ENCODE data around the gene MEA1. TPM values are rescaled to one million over a fixed set of nuclear protein-coding genes. Genes with fewer than 3 reads are reported as not detected.
A peak's percentile ranks its signal among the peaks of the same experiment; 100 is the strongest.

The MEA1 gene
- total and polyA plus RNA-seq, 2 experiments from 2014 or later = 70.5 to 205 TPM

- no peaks in the 10 kb centered on the region for H3K9me3 Mint-ChIP-seq
- H3K27me3 Mint-ChIP-seq (ENCODE audit: insufficient read depth, low read depth, poor library complexity) = peaks cover 22% of the 10 kb centered on the region
- Histone ChIP-seq H3K27ac (ENCODE audit: low read depth) (no peak overlapping the region), H4K20me1 (replicated peaks; ENCODE audit: insufficient read depth) (peaks cover 15% of the 10 kb centered on the region), H3K4me2 (no peak overlapping the region), H3K27me3 (ENCODE audit: insufficient read depth) (no peaks in the 10 kb centered on the region), H3K36me3 (ENCODE audit: insufficient read depth) (peaks cover 16% of the 10 kb centered on the region; the same call in 1 of the 2 replicates), H3K9me2 (ENCODE audit: insufficient read depth) (no peaks in the 10 kb centered on the region), H3K4me3 (no peak overlapping the region), H2AFZ (no peak overlapping the region), H3F3A (replicated peaks; ENCODE audit: low read depth) (peaks cover 22% of the 10 kb centered on the region; the same call in 1 of the 2 replicates), H3K4me1 (ENCODE audit: insufficient read depth) (peaks cover 23% of the 10 kb centered on the region), H3K79me2 (replicated peaks; ENCODE audit: insufficient read depth) (peaks cover 45% of the 10 kb centered on the region)
- H3K27ac Mint-ChIP-seq = peak overlapping the region; percentile 61
- TF ChIP-seq, protein P1, sequence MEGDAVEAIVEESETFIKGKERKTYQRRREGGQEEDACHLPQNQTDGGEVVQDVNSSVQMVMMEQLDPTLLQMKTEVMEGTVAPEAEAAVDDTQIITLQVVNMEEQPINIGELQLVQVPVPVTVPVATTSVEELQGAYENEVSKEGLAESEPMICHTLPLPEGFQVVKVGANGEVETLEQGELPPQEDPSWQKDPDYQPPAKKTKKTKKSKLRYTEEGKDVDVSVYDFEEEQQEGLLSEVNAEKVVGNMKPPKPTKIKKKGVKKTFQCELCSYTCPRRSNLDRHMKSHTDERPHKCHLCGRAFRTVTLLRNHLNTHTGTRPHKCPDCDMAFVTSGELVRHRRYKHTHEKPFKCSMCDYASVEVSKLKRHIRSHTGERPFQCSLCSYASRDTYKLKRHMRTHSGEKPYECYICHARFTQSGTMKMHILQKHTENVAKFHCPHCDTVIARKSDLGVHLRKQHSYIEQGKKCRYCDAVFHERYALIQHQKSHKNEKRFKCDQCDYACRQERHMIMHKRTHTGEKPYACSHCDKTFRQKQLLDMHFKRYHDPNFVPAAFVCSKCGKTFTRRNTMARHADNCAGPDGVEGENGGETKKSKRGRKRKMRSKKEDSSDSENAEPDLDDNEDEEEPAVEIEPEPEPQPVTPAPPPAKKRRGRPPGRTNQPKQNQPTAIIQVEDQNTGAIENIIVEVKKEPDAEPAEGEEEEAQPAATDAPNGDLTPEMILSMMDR (conservative IDR thresholded peaks at IDR 0.05; ENCODE audit: low read depth in 2 of 2) = no peak
- TF ChIP-seq ZNF114 (CRISPR knock-in tag; IDR thresholded peaks at IDR 0.05) (no peak), ETS1 (IDR thresholded peaks at IDR 0.05) (no peak), EZH2 (IDR thresholded peaks at IDR 0.05; ENCODE audit: low read depth, unreplicated experiment) (no peak), CREB1 (CRISPR knock-in tag; IDR thresholded peaks at IDR 0.05; ENCODE audit: low read depth) (no peak), ZNF331 (CRISPR knock-in tag; IDR thresholded peaks at IDR 0.05; ENCODE audit: low read depth) (no peak), EZH2phosphoT487 (IDR thresholded peaks at IDR 0.05; ENCODE audit: unreplicated experiment) (no peak), POLR2AphosphoS5 (IDR thresholded peaks at IDR 0.05; ENCODE audit: low read depth) (no peak), NANOG (IDR thresholded peaks at IDR 0.05; ENCODE audit: borderline replicate concordance) (no peak), STAT1 (IDR thresholded peaks at IDR 0.05; ENCODE audit: unreplicated experiment) (no peak)
- ATAC-seq (no peak), DNase-seq (ENCODE audit: low spot score) (no peak)
- peak overlapping the region; percentile 53 for H3K4me3 Mint-ChIP-seq
- peaks cover 59% of the 10 kb centered on the region for H3K36me3 Mint-ChIP-seq (ENCODE audit: low read depth)
- peaks cover 39% of the 10 kb centered on the region for H3K4me1 Mint-ChIP-seq
Observed at GRCh38 chr6:43016176-43016942, 2.6 kb upstream of the MEA1 start.

DNA sequence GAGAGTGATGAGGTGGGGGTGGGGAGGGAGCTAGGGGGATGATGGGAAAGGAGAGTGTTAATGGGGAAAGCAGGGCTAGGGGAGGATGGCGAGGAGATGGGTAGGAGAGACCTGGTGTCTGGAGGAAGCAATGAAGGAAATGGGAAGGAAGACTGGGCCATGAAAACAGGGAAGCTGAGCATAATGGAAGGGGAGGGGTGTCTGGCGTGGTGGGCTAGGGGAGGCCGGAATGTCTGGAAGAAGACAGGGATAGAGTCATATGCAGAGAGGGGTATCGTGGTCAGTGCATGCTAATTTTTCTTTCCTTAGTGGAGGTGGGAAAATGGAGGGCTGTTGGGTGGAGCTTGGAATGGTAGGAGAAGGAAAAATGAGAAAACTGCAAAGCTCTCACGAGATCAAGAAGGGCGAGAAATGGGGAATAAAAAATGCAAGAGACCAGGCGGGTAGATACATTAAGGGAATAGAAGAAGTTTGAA is 726 bp upstream of the MEA1 start:
- peak overlapping the region; percentile 57 for H3K27ac ChIP-seq (ENCODE audit: low read depth)
- Mint-ChIP-seq H3K27ac (peak overlapping the region; percentile 93), H3K36me3 (ENCODE audit: low read depth) (peaks cover 67% of the 10 kb centered on the region), H3K9me3 (no peaks in the 10 kb centered on the region), H3K27me3 (ENCODE audit: insufficient read depth, low read depth, poor library complexity) (peaks cover 23% of the 10 kb centered on the region), H3K4me3 (peak overlapping the region; percentile 92), H3K4me1 (peaks cover 30% of the 10 kb centered on the region)
- peaks cover 13% of the 10 kb centered on the region; the same call in 1 of the 2 replicates for H3K36me3 ChIP-seq (ENCODE audit: insufficient read depth)
- DNase-seq (ENCODE audit: low spot score) (no peak), ATAC-seq (no peak)
- no peaks in the 10 kb centered on the region for H3K9me2 ChIP-seq (ENCODE audit: insufficient read depth)
- TF ChIP-seq EZH2 (IDR thresholded peaks at IDR 0.05; ENCODE audit: low read depth, unreplicated experiment) (no peak), POLR2AphosphoS5 (IDR thresholded peaks at IDR 0.05; ENCODE audit: low read depth) (no peak; the same call in 1 of the 2 replicates), CREB1 (CRISPR knock-in tag; IDR thresholded peaks at IDR 0.05; ENCODE audit: low read depth) (no peak), STAT1 (IDR thresholded peaks at IDR 0.05; ENCODE audit: unreplicated experiment) (no peak)
- TF ChIP-seq, protein P2, sequence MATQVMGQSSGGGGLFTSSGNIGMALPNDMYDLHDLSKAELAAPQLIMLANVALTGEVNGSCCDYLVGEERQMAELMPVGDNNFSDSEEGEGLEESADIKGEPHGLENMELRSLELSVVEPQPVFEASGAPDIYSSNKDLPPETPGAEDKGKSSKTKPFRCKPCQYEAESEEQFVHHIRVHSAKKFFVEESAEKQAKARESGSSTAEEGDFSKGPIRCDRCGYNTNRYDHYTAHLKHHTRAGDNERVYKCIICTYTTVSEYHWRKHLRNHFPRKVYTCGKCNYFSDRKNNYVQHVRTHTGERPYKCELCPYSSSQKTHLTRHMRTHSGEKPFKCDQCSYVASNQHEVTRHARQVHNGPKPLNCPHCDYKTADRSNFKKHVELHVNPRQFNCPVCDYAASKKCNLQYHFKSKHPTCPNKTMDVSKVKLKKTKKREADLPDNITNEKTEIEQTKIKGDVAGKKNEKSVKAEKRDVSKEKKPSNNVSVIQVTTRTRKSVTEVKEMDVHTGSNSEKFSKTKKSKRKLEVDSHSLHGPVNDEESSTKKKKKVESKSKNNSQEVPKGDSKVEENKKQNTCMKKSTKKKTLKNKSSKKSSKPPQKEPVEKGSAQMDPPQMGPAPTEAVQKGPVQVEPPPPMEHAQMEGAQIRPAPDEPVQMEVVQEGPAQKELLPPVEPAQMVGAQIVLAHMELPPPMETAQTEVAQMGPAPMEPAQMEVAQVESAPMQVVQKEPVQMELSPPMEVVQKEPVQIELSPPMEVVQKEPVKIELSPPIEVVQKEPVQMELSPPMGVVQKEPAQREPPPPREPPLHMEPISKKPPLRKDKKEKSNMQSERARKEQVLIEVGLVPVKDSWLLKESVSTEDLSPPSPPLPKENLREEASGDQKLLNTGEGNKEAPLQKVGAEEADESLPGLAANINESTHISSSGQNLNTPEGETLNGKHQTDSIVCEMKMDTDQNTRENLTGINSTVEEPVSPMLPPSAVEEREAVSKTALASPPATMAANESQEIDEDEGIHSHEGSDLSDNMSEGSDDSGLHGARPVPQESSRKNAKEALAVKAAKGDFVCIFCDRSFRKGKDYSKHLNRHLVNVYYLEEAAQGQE (IDR thresholded peaks at IDR 0.05; ENCODE audit: unreplicated experiment) = no peak
- H3K4me2 ChIP-seq = peak overlapping the region; percentile 89
- H2AFZ ChIP-seq = no peak overlapping the region
- 0 out of 2 replicates have a peak, but pooled peaks cover 22% of the 10 kb centered on the region for H3F3A ChIP-seq (replicated peaks; ENCODE audit: low read depth)
- H3K27me3 ChIP-seq (ENCODE audit: insufficient read depth) = no peaks in the 10 kb centered on the region
- H3K4me3 ChIP-seq = peak overlapping the region; percentile 94
- peaks cover 16% of the 10 kb centered on the region for H3K4me1 ChIP-seq (ENCODE audit: insufficient read depth)
- peaks cover 45% of the 10 kb centered on the region for H3K79me2 ChIP-seq (replicated peaks; ENCODE audit: insufficient read depth)
- H4K20me1 ChIP-seq (replicated peaks; ENCODE audit: insufficient read depth) = peaks cover 15% of the 10 kb centered on the region
